NB4 (cell line): ENCODE data around the gene KMT2B.

Experiments used
- CTCF ChIP-seq: IDR thresholded peaks from one replicate; pipeline ENCODE4 v1.5.1; 2012; ENCODE audit warnings: low read depth, low read length
- POLR2A ChIP-seq: IDR thresholded peaks from 2 replicates; pipeline ENCODE4 v1.6.1; 2011; ENCODE audit warnings: mild to moderate bottlenecking; ENCODE audit not compliant: insufficient read length; ENCODE audit errors: extremely low read depth

DNA sequence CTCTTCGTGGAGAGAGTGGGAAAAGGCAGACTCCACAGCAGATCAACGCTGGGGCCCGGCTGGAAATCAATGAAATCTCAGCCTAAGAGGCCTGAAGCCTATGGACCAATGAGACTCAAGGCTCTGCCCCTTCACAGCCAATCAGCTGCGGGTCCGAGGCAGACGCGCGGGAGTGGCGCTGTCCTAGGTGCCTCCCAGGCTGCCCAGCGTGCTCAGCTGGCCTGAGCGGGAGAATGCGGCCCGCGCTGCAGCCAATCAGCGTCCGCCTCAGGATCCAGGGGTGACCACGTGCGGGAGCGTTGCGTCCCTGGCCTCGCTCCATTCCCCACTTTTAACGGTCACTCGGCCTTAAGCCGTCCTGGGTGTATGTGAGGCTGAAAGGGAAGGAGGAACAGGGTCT is 13.6 kb upstream of the KMT2B start, which contains the start of gene ZBTB32:
- TF ChIP-seq CTCF, result no peak
- TF ChIP-seq POLR2A, result no peak
